Embryonic facial prominence (tissue), 1 donor: ENCODE measurements around the gene ZMYND8.
"Not testable (repeated sequence)": the region's sequence is repeated elsewhere in the genome, so short reads cannot be mapped to it uniquely, and the experiment has no call there.

Source experiments
- DNase-seq: peaks from one replicate; pipeline ENCODE4 v3.0.0-alpha.2; 2016; ENCODE audit errors: extremely low spot score

Gene ZMYND8

GRCh38 chr20:47356526-47357295 is at the start of gene ZMYND8:
Gene ZMYND8 (minus strand): TSS chr20:47356699. CDS start chr20:47356670, 29 bp downstream.
- DNase-seq, result peak; percentile 84

DNA sequence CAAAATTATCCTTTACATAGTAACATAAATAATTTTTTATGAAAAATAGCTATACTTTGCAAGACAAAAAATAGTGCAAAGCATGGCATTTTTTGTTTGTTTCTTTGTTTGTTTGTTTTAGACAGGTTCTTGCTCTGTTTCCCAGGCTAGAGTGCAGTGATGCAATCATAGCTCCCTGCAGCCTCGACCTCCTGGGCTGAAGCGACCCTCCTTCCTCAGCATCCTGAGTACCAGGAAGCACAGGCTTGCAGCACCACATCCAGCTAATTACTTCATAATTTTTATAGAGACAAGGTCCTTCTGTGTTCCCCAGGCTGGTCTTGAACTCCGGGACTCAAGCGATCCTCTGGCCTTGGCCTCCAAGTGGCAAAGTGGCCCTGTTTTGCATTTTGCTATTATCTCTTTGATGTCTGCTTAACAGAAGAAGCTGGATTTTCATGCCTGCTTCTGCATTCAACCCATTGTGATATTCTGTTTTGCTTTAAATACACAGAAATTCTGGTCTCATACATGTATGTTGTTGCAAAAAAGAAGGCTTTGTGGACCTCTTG is 49.4 kb upstream of the ZMYND8 start:
- no peak for DNase-seq

DNA sequence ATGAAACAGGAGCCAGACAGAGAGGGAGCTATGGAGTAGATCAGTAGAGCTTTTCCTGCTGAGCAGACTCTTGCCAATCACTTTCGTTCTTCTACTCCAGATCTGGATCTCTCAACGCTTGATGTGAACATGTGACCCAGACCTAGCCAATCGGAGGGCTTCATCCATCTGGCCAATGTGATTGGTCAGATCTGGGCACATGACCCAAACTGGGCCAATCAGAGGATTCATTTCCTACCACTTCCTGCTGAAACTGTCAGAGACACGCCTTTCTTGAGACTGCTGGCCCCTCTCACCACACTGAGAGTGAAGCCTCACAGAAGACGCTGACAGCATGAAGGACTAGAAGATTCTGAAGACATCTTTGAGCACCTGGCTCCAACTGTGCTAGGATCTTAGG is 44.2 kb upstream of the ZMYND8 start:
- DNase-seq, result no peak

DNA sequence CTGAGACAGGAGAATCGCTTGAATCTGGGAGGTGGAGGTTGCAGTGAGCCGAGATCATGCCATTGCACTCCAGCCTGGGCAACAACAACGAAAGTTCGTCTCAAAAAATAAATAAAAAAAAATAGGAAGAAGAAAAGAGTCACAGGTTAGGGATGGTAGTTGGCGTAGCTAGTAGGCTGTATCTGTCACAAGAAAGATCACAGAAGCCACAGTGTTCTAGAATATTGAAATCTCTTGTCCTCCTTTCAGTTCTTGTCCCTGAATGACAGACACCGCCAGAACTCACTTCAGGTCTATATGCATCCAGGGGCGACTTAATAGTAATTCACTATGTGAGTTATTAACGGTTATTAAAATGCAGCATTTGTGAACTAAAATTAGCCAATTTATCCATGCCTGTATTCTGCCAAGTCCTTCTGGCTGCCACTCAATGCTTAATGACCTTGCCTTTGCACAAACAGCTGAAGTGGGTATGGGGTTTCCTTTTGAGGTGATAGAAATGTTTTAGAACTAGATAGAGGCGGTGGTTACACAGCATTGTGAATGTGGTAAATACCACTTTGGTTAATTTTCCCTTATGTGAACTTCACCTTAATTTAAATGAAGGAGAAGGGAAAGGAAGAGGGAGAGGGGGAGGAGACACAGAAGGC is 41.3 kb upstream of the ZMYND8 start:
- no peak for DNase-seq

GRCh38 chr20:47396762-47397476 is 40.4 kb upstream of the ZMYND8 start:
- DNase-seq, result no peak

- not testable (repeated sequence) for DNase-seq
Measured at GRCh38 chr20:47393796-47394514, 37.5 kb upstream of the ZMYND8 start.

DNA sequence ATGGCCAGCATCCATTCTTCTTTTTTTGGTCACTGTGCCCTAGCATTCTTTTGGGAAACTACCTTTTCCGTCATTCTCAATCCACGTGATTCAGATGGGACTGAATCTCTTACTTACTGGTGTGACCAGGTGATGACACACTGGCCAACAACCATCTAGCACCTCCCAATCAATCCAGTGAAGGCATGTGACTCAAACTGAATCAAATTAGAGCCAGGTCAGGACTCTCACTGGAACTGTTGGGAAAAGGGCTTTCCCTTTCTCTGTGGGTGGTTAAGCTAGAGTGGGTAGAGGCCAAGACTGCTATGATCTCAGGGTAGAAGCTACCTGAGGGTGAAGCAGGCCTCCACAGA is 36.2 kb upstream of the ZMYND8 start:
- DNase-seq, result no peak

DNA sequence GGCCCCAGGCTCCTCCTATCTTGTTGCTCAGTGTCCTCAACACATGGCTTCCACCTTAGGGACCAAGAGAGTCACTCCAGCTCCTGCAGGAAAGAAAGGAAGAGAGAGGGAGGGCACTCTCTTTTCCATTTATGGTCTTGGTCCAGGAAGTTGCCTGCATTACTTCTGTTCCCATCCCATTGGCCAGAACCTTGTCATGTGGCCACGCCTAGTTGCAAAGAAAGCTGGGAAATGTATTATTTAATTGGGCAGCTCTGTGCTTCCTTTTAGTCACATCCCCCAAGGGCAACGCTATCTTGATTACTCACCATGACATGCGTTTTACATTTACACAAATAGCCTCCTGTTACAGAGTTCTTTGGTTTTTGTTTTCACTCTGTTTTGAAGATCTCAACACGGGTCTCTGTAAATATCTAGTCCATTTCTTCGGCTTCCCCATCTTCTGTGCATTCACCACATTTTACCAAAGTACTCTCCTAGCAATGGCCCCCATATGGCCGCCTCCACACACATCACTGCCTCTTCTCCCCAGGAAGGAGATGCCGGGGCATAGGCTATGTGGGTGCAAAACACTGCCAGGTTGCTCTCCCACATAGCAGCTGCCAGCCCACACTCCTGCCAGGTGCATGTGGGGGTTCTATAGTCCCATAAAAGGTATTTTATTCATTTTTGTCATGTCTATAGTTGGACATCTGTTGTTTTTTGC is 35.7 kb upstream of the ZMYND8 start:
- no peak for DNase-seq

DNA sequence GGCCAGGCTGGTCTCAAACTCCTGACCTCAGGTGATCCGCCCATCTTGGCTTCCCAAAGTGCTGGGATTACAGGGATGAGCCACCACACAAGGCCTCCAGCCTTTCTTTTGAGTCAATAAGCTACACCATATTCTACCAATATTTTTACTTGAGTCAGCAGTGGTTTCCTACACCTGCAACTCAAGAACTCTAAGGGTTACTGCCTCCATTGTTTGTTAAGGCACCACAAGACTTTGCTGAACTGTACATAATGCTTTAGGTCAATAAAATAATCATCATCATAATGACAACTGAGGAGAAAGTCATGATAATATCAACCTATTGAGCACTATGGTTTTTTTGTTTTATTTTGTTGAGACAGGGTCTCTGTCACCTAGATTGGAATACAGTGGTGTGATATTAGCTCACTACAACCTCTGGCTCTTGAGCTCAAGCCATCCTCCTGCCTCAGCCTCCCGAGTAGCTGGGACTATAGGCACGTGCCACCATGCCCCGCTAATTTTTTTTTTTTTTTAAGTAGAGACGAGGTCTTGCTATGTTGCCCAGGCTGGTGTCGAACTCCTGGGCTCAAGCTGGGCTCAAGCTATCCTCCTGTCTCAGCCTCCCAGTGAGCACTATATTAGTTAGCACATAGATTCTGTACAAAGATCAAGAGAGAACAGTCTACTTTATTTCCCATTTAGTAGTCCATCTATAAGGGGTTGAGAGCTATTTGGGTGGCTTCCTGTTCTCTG is 34.9 kb upstream of the ZMYND8 start:
- DNase-seq, result no peak

GRCh38 chr20:47389867-47390347 is 33.4 kb upstream of the ZMYND8 start:
- no peak for DNase-seq

DNA sequence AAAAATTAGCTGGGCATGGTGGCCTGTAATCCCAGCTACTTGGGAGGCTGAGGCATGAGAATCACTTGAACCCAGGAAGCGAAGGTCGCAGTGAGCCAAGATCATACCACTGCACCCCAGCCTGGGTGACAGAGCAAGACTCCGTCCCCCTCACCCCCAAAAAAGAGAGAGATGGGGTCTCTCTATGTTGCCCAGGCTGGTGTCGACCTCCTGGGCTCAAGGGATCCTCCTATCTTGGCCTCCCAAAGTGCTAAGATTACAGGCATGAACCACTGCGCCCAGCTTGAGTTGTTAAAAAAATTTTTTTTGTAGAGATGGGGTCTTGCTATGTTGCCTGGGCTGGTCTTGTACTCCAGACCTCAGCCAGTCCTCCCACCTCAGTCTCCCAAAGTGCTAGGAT is 29.5 kb upstream of the ZMYND8 start:
- not testable (repeated sequence) for DNase-seq

- no peak for DNase-seq
Measured at GRCh38 chr20:47382746-47383415, 26.4 kb upstream of the ZMYND8 start.

DNA sequence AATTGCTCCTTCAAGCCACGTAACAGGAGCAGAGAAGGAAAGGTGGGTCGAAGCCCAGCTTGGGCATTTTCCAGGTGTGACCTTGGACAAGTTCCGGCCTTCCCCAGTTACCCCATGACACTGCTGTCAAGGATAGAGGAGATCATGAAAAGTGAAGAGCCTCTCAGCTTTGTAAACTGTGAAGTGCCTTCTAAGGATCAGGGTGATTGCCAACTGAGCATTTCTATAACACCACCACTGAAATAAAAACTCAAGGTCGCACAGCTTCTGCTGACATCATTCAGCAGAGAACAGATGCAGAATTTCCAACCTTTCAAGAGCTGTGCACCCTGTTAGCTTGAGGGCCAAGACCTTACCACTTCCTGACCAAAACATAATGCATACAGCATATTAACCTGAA is 24.0 kb upstream of the ZMYND8 start:
- DNase-seq, result no peak

DNA sequence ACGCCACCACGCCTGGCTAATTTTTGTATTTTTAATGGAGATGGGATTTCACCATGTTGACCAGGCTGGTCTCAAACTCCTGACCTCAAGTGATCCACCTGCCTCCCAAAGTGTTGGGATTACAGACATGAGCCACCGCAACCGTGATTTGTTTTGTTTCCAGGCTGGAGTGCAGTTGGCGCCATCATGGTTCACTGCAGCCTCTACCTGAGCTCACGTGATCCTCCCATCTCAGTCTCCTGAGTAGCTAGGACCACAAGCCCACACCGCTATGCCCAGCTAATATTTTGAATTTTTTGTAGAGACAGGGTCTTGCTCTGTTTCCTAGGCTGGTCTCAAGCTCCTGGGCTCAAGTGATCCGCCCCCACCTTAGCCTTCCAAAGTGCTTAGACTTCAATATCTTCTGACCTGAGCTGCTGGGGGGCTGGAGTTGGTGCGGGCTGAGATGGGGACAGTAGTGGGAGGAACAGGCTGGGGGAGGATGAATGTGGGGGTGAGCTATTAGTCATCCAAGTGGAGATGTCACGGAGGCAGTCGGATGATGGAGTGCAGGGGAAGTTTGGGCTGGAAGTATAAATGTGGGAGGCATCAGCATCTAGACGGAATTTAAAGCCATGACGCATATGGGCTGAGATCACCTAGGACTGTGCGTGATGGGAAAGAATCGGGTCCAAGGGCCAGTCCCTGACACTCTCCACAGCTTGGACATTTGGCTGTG is 23.1 kb upstream of the ZMYND8 start:
- DNase-seq, result no peak

- no peak for DNase-seq
Measured at GRCh38 chr20:47377122-47377722, 20.7 kb upstream of the ZMYND8 start.

DNA sequence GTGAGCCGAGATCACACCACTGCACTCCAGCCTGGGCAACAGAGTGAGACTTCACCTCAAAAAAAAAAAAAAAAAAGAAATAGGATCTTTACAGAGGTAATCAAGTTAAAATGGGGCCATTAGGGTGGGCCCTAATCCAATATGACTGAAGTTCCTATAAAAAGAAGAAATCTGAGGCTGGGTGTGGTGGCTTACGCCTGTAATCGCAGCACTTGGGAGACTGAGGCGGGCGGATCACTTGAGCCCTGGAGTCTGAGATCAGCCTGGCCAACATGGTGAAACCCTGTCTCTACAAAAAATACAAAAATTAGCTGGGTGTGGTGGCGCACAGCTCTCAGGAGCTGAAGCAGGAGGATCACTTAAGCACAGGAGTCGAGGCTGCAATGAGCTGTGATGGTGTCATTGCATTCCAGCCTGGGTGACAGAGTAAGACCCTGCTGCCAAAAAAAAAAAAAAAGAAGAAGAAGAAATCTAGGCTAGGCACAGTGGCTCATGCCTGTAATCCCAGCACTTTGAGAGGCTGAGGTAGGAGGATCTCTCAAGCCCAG is 19.7 kb upstream of the ZMYND8 start:
- not testable (repeated sequence) for DNase-seq

- DNase-seq, result not testable (repeated sequence)
Measured at GRCh38 chr20:47374121-47374520, 17.6 kb upstream of the ZMYND8 start.

- DNase-seq, result no peak
Measured at GRCh38 chr20:47373206-47373733, 16.8 kb upstream of the ZMYND8 start.
